GM18951 (cell line): Measurements from ENCODE around the gene NPPA.

ENCODE experiments used
- POLR2A ChIP-seq: IDR thresholded peaks from 4 replicates; pipeline ENCODE4 v1.6.1; 2011; ENCODE audit warnings: mild to moderate bottlenecking; ENCODE audit not compliant: insufficient read length, insufficient read depth; ENCODE audit errors: extremely low read depth
- in situ Hi-C: fragments of 300-500 bp; cut with MboI; formaldehyde crosslinking; loops from one replicate; pipeline ENCODE4 v1.12.0; 2022; ENCODE audit warnings: low sequenced_read_pairs, mixed read lengths, inconsistent platforms; ENCODE audit not compliant: unreplicated experiment

The NPPA gene

DNA sequence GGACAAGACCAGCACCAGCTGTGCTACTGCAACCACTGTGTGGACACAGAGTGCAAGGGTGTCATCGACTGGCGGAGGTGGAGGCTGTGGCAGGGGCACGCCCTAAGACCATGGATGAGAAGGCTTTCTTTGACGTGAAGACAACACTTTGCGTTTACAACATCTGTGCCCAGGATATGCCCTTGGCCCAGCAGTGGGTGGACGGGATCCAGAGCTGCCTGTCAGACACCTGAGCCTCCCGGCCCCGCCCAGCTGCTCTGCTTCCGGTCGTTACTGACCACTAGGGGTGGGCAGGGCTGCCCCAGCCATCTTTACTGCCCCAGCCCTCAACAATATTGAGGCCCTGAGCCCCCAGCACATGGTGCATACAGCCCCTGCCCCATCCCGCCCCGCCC lies 32.6 kb upstream of the NPPA start:
- in situ Hi-C loops = no loop called here
- no peak for TF ChIP-seq POLR2A

DNA sequence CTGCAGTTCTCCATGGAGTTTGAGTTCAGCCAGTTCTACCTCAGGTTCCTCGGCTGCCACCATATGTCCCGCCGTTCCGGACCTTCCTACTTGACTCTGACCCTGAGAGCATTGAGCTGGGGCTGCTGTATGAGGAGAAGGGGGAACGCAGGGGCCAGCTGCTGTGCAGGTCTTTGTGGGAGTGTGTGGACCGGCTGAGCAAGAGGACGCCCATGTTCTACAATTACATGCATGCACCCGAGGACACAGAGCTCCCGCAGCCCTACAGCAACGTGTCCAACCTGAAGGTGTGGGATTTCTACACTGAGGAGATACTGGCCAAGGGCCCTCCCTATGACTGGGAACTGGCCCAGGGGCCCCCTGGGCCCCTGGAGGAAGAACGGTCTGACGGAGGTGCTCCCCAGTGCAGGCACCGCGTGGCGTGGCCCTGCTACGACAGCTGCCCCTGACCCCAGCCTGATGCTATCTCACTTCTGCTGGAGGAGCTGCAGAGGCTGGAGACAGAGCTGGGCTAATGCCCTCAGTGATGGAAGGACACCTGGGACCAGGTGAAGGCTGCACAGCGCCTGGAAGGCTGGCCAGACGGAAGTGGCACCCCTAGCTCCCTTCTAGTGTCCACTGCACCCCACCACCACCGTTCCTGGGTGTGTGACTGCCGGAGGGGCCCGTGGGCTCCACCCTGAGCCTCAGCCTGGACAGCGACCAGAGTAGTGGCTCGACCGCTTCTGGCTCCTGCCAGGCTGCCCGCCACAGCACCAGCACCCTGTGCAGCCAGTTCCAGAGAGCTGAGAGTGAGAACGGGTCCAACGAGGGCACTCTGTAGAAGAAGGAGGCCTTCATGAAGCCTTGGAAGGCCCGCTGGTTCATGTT lies 32.0 kb upstream of the NPPA start:
- in situ Hi-C loops = no loop called here
- TF ChIP-seq POLR2A = no peak

DNA sequence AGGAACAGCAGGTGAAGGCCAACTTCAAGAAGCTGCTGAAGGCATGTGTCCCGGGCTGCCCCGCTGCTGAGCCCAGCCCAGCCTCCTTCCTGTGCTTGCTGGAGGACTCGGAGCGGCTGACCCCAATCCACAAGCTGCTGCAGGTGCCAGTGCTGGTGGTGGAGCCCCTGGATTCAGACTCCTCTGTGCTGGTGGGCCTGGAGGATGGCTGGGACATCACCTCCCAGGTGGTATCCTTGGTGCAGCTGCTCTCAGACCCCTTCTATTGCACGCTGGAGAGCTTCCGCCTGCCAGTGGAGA lies 31.3 kb upstream of the NPPA start:
- in situ Hi-C loops = no loop called here
- TF ChIP-seq POLR2A = no peak

DNA sequence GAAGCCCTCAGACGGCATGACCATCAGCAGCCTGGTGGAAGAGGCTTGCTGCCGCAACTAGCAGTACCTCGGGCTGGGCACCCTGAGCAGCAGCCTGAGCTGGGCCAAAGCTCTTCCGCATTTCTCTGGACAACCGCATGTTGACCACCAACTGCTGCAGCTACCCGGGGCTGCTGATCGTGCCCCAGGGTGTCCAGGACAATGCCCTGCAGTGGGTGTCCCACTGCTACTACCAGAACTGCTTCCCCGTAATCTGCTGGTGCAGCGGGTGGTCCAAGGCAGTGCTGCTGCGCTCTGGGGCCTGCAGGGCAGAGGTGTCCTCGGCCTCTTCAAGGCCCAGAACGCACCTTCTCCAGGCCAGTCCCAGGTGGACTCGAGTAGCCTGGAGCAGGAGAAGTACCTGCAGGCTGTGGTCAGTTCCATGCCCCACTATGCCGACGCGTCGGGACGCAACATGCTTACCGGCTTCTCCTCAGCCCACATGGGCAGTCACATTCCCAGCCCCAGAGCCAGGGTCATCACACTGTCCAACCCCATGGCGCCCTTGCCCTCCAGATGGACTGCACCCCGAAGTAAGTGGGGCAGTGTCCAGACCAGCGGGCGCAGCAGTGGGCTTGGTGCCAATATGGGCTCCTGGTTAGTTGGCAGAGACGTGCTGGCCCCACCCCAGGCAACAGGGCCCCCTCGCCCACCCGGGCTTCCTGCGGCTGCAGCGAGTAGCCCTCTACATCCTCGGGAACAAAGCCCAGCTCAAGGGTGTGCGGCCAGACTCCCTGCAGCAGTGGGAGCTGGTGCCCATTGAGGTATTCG lies 30.7 kb upstream of the NPPA start:
- no peak for TF ChIP-seq POLR2A
- in situ Hi-C loops = no loop called here

DNA sequence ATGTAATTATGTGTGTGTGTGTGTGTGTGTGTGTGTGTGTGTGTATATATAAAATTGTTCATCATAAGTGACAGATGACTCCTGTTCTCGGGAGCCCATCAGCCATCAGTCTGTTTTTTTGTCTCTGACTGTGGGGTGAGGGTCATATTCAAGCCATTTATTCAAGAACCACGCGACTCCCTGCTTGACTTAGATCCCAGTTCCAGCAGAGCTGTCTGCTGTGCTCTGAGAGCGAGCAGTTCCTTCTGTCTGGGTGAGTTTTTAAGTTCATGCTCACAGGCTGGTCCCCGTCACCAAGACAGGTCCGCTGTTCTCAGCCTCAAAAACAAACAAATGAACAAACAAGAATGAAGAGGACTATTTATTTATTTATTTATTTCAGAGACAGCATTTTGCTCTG lies 29.5 kb upstream of the NPPA start:
- in situ Hi-C loops = no loop called here

DNA sequence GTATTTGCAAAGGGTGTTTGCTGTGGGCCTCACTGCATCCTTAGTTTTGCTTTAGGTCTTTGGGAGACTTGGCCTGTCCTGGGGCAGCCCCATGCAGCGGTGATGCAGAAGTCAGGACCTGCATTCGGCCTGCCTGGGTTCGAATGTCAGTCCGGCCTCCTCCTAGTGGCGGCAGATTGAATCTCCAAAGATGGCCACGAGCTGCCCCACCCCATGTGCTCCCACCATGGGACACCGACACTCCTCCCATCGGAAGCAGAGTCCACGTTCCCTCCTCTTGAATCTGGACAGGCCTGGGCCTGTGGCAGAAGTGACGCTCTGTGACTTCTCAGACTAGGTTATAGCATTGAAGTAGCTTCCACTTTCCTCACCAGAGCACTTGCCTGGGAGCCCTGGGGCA lies 27.5 kb upstream of the NPPA start:
- in situ Hi-C loops = no loop called here
- no peak for TF ChIP-seq POLR2A

More for the DNA sequence above, 29.5 kb upstream of the NPPA start:
- no peak for TF ChIP-seq POLR2A

DNA sequence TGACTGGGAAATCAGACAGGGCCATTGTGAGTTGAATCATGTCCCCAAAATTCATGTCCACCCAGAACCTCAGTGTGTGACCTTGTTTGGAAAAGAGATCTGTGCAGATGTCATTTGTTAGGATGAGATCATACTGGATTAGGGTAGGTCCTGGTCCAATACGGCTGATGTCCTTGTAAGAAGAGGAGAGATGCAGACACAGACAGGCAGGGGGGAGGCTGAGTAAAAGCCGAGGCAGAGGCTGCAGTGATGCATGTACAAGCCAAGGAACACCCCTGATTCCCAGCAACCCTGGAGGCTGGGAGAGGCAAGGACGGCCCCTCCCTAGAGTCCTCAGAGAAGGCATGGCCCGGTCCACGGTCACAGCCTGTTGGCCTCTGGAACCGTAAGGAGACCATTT lies 27.0 kb upstream of the NPPA start:
- in situ Hi-C loops = no loop called here
- no peak for TF ChIP-seq POLR2A

DNA sequence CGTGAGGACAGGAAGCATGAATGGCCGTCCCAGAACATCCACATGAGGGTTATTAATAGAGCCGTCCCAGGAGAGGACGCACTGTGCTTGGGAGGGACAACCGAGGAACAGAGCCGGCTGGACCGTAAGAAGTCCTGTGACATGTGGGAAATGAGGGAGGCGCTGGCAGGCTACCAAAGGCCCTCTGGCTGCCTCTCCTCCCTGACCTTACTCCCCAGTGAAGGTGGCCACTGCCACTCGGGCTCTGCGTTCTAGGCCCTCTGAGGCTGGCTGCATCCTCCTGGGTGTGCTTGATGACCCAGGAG lies 26.6 kb upstream of the NPPA start:
- no peak for TF ChIP-seq POLR2A
- in situ Hi-C loops = no loop called here

DNA sequence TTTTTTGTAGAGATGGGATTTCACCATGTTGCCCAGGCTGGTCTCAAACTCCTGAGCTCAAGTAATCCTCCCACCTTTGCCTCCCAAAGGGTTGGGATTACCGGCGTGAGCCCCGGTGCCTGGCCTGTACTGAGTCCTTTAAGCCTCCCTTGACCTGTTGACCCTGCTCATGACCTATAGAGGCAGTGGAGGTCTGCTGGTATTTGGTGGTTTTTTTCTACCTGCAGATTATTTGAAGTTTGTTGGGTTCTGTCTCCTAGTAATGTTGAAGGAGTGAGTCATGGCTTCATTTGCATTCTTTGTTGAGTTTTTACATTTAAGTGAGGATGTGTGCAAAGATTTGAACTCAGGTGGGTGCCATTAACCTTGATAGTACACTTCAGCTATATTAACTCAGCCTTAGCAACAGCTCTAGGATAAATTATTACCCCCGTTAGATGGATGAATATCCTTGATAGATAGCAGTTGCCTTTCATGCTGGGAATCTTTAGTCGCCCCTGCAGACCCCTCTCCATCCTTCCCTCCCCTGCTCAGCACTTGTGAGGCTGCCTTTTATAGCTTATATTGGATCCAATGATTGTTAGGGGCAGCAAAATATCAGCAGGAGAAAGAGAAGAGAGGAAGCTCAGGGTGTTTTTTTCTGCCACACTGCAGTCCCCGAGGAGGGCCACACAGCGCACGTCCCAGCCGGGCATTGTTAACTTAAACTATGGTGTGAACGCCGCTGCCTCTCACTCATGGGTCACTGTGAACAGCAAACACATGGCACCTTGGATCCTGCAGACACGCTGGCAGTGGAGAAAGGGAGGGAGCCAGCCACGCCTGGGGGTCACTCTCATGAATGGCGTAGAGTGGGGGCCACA lies 26.0 kb upstream of the NPPA start:
- in situ Hi-C loops = no loop called here
- TF ChIP-seq POLR2A = no peak

DNA sequence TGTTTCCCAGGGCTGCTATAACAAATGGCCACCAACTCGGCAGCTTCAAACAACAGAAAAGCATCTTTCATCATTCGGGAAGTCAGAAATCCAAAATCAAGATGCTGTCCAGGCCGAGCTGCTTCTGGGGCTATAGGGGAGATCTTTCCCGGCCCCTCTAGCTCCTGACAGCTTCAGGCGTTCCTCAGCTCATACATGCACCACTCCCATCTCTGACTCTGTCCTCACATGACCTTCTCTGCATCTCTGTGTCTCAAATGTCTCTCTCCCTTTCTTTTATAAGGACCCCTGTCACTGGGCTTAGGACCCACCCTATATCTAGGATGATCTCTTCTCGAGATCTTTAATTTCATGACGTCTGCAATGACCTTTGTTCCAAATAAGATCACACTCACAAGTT lies 25.0 kb upstream of the NPPA start:
- in situ Hi-C loops = no loop called here
- no peak for TF ChIP-seq POLR2A

DNA sequence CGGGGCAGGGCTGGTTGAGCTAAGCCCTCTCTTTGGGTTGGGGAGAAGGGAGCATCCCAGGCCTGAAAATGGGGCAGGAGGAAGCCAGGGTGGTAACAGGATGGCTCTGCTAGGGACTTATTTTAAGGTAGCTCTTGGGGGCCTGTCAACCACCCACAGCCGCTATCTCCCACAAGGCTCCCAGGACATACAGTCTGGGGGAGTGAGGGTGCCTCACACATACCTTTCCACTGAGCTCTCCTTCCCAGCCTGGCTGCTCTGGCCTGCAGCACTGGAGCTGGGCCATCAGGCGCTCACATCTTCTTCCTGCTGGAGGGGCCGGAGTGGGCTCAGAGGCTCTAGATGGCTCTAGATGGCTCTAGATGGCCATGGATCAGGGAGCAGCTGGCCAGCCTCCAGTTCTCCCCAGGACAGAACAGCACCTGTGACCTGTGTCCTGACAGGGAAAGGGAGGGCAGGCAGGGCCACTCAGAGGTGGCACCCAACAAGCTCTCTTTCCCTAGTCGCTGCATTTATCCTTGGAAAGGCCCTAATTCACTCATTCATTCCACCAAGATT lies 22.1 kb upstream of the NPPA start:
- in situ Hi-C loops = no loop called here

DNA sequence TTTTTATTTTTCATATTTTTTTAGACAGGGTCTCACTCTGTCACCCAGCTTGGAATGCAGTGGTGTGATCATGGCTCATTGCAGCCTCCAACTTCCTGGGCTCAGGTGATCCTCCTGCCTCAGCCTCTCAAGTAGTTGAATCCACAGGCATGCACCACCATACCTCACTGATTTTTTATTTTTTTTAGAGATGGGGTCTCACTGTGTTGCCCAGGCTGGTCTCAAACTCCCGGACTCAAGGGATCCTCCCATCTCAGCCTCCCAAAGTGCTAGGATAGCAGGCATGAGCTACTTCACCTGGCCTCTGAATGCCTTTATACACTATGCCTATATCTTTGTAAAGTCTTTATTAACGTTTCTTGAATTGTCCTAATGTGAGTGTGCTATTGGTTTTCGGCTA lies 21.5 kb upstream of the NPPA start:
- TF ChIP-seq POLR2A = no peak
- in situ Hi-C loops = no loop called here

More for the DNA sequence above, 22.1 kb upstream of the NPPA start:
- no peak for TF ChIP-seq POLR2A

DNA sequence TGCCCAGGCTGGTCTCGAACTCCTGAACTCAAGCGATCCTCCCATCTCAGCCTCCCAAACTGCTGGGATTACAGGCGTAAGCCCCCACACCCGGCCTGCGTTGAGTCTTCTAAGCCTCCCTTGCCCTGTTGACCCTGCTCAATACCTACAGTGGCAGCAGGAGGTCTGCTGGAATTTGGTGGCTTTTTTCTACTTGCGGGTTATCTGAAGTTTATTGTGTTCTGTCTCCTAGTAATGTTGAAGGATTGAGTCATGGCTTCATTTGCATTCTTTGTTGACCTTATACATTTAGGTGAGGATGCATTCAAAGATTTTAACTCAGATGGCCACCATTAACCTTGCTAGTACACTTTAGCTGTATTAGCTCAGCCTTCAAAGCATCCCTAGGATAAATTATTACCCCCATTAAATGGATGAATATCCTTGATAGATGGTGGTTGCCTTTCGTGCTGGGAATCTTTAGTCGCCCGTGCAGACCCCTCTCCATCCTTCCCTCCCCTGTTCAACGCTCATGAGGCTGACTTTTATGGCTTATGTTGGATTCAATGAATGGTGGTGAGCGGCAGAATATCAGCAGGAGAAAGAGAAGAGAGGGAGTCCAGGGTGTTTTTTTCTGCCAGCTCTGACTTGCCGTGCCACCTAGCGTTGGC lies 20.9 kb upstream of the NPPA start:
- in situ Hi-C loops = no loop called here
- no peak for TF ChIP-seq POLR2A

DNA sequence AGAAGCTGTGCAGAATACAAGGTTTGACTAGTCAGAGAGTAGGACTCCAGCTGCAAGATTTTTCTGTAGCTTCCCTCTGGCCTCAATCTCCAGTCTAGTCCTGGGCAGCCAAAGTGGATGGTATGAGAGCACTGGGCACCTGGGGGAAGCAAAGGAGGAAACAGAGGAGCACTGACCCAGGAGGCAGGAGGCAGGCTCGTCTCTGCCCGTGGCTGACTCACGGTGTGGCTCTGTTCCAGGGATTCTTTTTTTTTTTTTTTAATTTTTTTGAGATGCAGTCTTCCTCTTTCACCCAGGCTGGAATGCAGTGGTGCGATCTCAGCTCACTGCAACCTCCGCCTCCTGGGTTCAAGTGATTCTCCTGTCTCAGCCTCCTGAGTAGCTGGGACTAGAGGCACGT lies 15.3 kb upstream of the NPPA start:
- in situ Hi-C loops = no loop called here
- TF ChIP-seq POLR2A = no peak
